A673 (cell line): Measurements from ENCODE around the gene LPP.

Source experiments
- CTCF ChIP-seq: fragments of 300-800, 200-600 bp; sonication (generic); conservative IDR thresholded peaks from 2 replicates; pipeline ENCODE4 v1.5.1; 2017; ENCODE audit warnings: low read depth, mild to moderate bottlenecking, antibody characterized with exemption, low read length, moderate library complexity, mixed read lengths
- EZH2 ChIP-seq: fragments of 200-600 bp; sonication (generic); IDR thresholded peaks from 2 replicates; pipeline ENCODE4 v1.6.1; 2017; ENCODE audit warnings: borderline replicate concordance, low read depth, mild to moderate bottlenecking, mixed read lengths, antibody characterized with exemption, low read length; ENCODE audit not compliant: poor library complexity, severe bottlenecking

GRCh38 chr3:188789251-188789650 is 635.3 kb downstream of the LPP start:
- TF ChIP-seq CTCF (no peak), EZH2 (no peak)
